Skeletal muscle tissue (tissue), 4 donors: ENCODE measurements around the gene ILKAP. TPM values are rescaled to one million over a fixed set of nuclear protein-coding genes. Genes with fewer than 3 reads are reported as not detected.

ENCODE experiments used
- H3K27ac ChIP-seq: one replicate; pipeline ENCODE4 v1.7.0; 2013; ENCODE audit warnings: mild to moderate bottlenecking, low read depth, low read length, inconsistent platforms
- H3K27me3 ChIP-seq, 3 donors: one replicate each; pipeline ENCODE4 v1.7.0; 2013; ENCODE audit warnings: low read length in 3 of 3; ENCODE audit not compliant: control insufficient read depth in 3 of 3, insufficient read depth in 3 of 3
- H3K36me3 ChIP-seq, 3 donors: one replicate each; pipeline ENCODE4 v1.7.0; 2013; ENCODE audit warnings: low read length in 3 of 3; ENCODE audit not compliant: control insufficient read depth in 3 of 3, insufficient read depth in 3 of 3
- H3K4me1 ChIP-seq, 3 donors: one replicate each; pipeline ENCODE4 v1.7.0; 2013; ENCODE audit warnings: low read length in 3 of 3, mild to moderate bottlenecking in 3 of 3; ENCODE audit not compliant: control insufficient read depth in 3 of 3, insufficient read depth in 3 of 3
- H3K4me3 ChIP-seq, 3 donors: one replicate each; pipeline ENCODE4 v1.7.0; 2013; ENCODE audit warnings: low read length in 3 of 3
- H3K9ac ChIP-seq, 3 donors: one replicate each; pipeline ENCODE4 v1.7.0; 2013; ENCODE audit warnings: low read length in 3 of 3, mild to moderate bottlenecking in 3 of 3, moderate library complexity in 2 of 3, low read depth in 1 of 3
- H3K9me3 ChIP-seq, 3 donors: one replicate each; pipeline ENCODE4 v1.7.0; 2013; ENCODE audit warnings: low read length in 3 of 3; ENCODE audit not compliant: control insufficient read depth in 3 of 3
- total RNA-seq: library from RNA; depleted of rRNA; stranded (reverse); fragments of >200 nt; gene quantifications from one replicate; pipeline ENCODE4 v1.2.3, GENCODE V29; 2014
- donor health status: Osteomylitis.

ILKAP gene
- total RNA-seq, 1 donor from 2014 or later: 33.4 TPM

GRCh38 chr2:238140040-238140439, 63.5 kb downstream of the ILKAP start:
- Histone ChIP-seq H3K27ac (peak overlapping the region; percentile 94), H3K27me3 (no peaks in the 10 kb centered on the region), H3K9ac (peak overlapping the region in 2 of 3 donors; percentile 83 to 98), H3K4me1 (peaks cover 68 to 98% (median 84%) of the 10 kb centered on the region in 3 donors), H3K36me3 (peaks cover 8 to 19% (median 17%) of the 10 kb centered on the region in 3 donors), H3K4me3 (peak overlapping the region; percentile 65 to 87 (median 76)), H3K9me3 (no peaks in the 10 kb centered on the region)

GRCh38 chr2:238139196-238140039, 64.1 kb downstream of the ILKAP start:
- peak overlapping the region; percentile 83 to 98 (median 91) for H3K9ac ChIP-seq
- peak overlapping the region; percentile 94 for H3K27ac ChIP-seq
- H3K36me3 ChIP-seq: peaks cover 8 to 19% (median 17%) of the 10 kb centered on the region in 3 donors
- H3K4me3 ChIP-seq: peak overlapping the region; percentile 65 to 87 (median 76)
- no peaks in the 10 kb centered on the region for H3K9me3 ChIP-seq
- H3K27me3 ChIP-seq: no peaks in the 10 kb centered on the region
- H3K4me1 ChIP-seq: peaks cover 68 to 94% (median 86%) of the 10 kb centered on the region in 3 donors

- peaks cover 8 to 19% (median 17%) of the 10 kb centered on the region in 3 donors for H3K36me3 ChIP-seq
- H3K9me3 ChIP-seq: no peaks in the 10 kb centered on the region
- H3K9ac ChIP-seq: peak within 1 kb of the TSS; percentile 83 to 98 (median 91)
- peaks cover 65 to 87% (median 85%) of the 10 kb centered on the region in 3 donors for H3K4me1 ChIP-seq
- peak within 1 kb of the TSS; percentile 65 to 87 (median 76) for H3K4me3 ChIP-seq
- H3K27me3 ChIP-seq: no peaks in the 10 kb centered on the region
- peak within 1 kb of the TSS; percentile 94 for H3K27ac ChIP-seq
Measured at GRCh38 chr2:238138331-238139195, 64.9 kb downstream of the ILKAP start, which contains the start of gene KLHL30. KLHL30 (plus strand) TSS chr2:238138668; CDS start chr2:238140755, 2,087 bp downstream.

GRCh38 chr2:238137885-238138284, 65.6 kb downstream of the ILKAP start:
- Histone ChIP-seq H3K9ac (peak overlapping the region; percentile 83 to 98 (median 91)), H3K36me3 (peaks cover 8 to 19% (median 17%) of the 10 kb centered on the region in 3 donors), H3K9me3 (no peaks in the 10 kb centered on the region), H3K4me1 (peaks cover 58 to 80% (median 79%) of the 10 kb centered on the region in 3 donors), H3K4me3 (peak overlapping the region in 2 of 3 donors; percentile 76 to 87), H3K27ac (peak overlapping the region; percentile 94), H3K27me3 (no peaks in the 10 kb centered on the region)

- peaks cover 8 to 17% (median 15%) of the 10 kb centered on the region in 3 donors for H3K36me3 ChIP-seq
- H3K4me3 ChIP-seq: peak overlapping the region in 2 of 3 donors; percentile 29 to 41
- no peaks in the 10 kb centered on the region for H3K9me3 ChIP-seq
- peaks cover 49 to 71% (median 69%) of the 10 kb centered on the region in 3 donors for H3K4me1 ChIP-seq
- H3K9ac ChIP-seq: peak overlapping the region; percentile 70 to 98 (median 83)
- H3K27me3 ChIP-seq: no peaks in the 10 kb centered on the region
- peak overlapping the region; percentile 94 for H3K27ac ChIP-seq
Measured at GRCh38 chr2:238136820-238137537, 66.5 kb downstream of the ILKAP start.

GRCh38 chr2:238135601-238136150, 67.8 kb downstream of the ILKAP start:
- Histone ChIP-seq H3K36me3 (peaks cover under 1 to 5% (median 4%) of the 10 kb centered on the region in 3 donors), H3K9me3 (no peaks in the 10 kb centered on the region), H3K9ac (peak overlapping the region in 2 of 3 donors; percentile 24 to 33), H3K27ac (peak overlapping the region; percentile 94), H3K4me3 (no peak overlapping the region), H3K27me3 (no peaks in the 10 kb centered on the region), H3K4me1 (peaks cover 36 to 58% (median 56%) of the 10 kb centered on the region in 3 donors)

- no peaks in the 10 kb centered on the region for H3K27me3 ChIP-seq
- H3K9me3 ChIP-seq: no peaks in the 10 kb centered on the region
- H3K4me3 ChIP-seq: no peak overlapping the region
- H3K36me3 ChIP-seq: no peaks in the 10 kb centered on the region
- H3K4me1 ChIP-seq: peaks cover 24 to 45% (median 44%) of the 10 kb centered on the region in 3 donors
- no peak overlapping the region for H3K27ac ChIP-seq
- peak overlapping the region in 1 of 3 donors; percentile 45 for H3K9ac ChIP-seq
Measured at GRCh38 chr2:238134393-238134785, 69.1 kb downstream of the ILKAP start.

GRCh38 chr2:238133499-238134392, 69.7 kb downstream of the ILKAP start:
- no peaks in the 10 kb centered on the region for H3K27me3 ChIP-seq
- no peak overlapping the region for H3K4me3 ChIP-seq
- peaks cover 24 to 42% (median 37%) of the 10 kb centered on the region in 3 donors for H3K4me1 ChIP-seq

More at GRCh38 chr2:238133499-238134392, 69.7 kb downstream of the ILKAP start:
- no peak overlapping the region for H3K9ac ChIP-seq
- no peak overlapping the region for H3K27ac ChIP-seq
- no peaks in the 10 kb centered on the region for H3K9me3 ChIP-seq
- no peaks in the 10 kb centered on the region for H3K36me3 ChIP-seq
